ENCODE measurements around the gene HPSE2.
"Not testable (repeated sequence)": the region's sequence is repeated elsewhere in the genome, so short reads cannot be mapped to it uniquely, and the experiment has no call there.

The HPSE2 gene

GRCh38 chr10:98586096-98586495 lies 649.6 kb downstream of the HPSE2 start:
- intact Hi-C loops (cut with DNase I) = no loop called here
- no peak for DNase-seq

- no peak for DNase-seq
Observed at GRCh38 chr10:98582363-98582762, 653.3 kb downstream of the HPSE2 start.

DNA sequence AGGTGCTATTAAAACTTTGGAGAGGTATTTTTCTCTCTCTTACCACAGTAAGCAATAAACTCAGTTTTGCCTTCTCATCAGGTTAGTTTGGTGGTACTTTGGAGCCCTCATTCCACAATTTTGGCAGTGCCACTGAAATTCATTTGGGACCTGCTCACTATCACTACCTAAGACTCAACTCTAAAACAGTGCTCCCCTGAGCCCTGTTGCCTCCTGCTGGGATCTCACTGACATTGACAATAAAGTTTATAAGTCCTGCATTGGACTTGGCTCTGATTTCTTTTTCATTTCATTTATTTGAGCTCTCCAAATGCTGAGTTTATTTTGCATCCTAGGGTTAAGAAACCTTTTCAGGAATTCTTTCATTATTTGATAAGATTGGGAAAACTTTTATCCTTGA lies 658.1 kb downstream of the HPSE2 start:
- intact Hi-C loops (cut with DNase I) = no loop called here
- no peak for DNase-seq

More at GRCh38 chr10:98582363-98582762, 653.3 kb downstream of the HPSE2 start:
- intact Hi-C loops (cut with DNase I) = no loop called here

DNA sequence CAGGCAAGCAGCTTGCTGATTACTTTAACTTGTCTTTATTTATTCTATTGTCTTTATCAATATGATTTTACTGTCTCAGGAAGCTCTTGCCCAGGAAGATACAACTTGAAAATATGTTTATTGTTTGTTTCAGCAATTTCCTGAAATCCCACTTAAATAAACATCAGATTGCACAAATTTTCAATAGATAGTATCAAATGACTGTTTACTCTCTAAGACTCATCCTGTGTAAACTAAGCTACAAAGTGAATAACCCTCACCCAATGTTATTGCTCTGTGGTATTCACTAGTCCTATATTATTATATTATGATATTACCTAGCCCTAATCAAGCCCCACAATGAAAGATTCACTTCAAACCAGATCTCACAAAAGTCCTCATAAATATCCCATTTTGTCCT lies 658.5 kb downstream of the HPSE2 start:
- DNase-seq = no peak
- intact Hi-C loops (cut with DNase I) = no loop called here

DNA sequence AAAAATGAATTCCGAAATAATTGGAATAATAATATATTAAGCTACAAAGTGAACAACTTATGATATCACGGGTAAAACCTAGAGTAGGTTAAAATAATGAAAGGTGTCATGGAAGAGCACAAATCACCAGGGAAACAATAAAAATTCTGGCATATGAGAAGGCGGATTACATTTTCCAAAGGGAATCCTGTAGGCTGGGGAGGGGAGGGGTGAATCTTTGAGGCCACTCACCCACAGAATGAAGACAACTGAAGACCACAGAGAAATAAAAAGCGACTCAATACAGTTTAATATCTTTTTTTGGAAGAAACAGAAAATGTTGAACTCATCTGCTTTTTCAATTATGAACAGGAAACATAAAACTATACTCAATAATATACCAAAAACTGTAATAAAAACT lies 659.6 kb downstream of the HPSE2 start:
- no peak for DNase-seq
- intact Hi-C loops (cut with DNase I) = no loop called here

GRCh38 chr10:98572594-98572993 lies 663.1 kb downstream of the HPSE2 start:
- intact Hi-C loops (cut with DNase I) = no loop called here
- no peak for DNase-seq

DNA sequence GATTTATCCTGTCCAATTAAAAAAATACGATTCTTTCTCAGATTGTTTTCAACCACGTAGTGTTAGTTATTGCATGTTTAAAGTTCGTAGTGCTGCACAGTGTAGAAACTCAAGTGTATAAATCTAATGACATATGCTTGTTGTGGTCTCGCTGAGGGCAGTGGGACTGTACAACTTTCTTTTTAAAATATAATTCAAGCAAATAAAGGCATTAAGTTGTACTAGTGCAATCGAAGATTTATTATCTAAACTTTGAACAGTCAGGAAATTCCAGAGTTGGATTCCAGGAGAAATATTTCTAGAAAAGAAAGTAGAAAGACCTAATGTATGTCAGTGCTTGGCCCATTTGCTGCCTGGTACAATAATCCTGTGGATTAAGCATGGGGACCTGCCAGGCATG lies 664.8 kb downstream of the HPSE2 start:
- intact Hi-C loops (cut with DNase I) = no loop called here
- DNase-seq = no peak

DNA sequence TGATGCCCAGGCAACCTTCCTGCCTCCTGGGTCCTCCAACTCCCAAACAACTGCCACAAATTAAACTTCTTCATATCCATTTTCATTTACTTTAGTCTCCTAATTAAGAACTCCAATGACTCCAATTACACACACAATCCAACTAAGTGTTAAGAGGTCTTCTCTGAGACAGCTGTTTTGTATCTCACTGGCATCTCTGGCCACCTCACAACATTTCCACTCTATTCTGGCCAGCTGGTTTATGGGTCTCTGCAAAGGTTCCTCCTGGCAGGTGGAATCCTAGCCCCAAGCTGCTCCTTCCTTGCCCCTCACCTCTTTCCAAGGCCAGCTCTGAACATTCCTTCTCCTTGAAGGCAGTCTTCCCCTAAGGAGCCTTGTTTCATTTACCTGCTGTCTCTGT lies 665.8 kb downstream of the HPSE2 start:
- DNase-seq = no peak

GRCh38 chr10:98568551-98568950 lies 667.1 kb downstream of the HPSE2 start:
- intact Hi-C loops (cut with DNase I) = no loop called here
- no peak for DNase-seq

More for the DNA sequence above, 665.8 kb downstream of the HPSE2 start:
- intact Hi-C loops (cut with DNase I) = no loop called here

DNA sequence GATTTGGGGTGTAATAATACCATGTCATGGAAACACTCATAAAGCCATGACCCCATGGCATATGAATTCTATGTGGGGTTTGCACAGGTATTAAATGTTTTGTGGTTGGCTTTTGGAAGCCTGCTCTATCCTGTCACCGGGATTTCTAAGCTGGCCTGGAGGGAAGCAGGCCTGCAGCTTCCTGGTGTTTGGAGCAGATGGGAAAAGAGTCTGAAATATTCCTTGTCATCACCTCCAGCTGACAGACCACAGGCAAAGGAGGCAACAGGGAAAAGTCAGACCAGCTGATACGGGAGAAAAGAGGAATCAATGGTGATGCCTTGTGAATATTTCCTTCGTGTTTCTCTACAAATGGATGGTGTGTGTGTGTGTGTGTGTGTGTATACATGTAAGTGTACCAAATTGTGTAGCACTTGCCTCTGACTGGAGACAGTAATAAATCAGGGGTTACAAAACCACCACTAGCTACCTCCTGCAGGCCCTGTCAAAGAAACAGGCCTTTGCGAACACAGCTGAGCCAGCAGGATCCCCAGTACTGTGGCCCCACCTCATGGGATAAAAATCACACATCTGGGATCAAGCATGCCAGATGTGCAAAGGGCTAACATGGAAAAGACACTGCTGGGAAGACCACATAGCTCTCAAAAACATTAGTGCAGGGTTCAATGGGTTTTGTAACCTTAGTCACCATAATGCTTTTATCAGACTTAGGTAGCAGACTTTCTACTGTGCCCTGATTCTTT lies 668.1 kb downstream of the HPSE2 start:
- intact Hi-C loops (cut with DNase I) = no loop called here

DNA sequence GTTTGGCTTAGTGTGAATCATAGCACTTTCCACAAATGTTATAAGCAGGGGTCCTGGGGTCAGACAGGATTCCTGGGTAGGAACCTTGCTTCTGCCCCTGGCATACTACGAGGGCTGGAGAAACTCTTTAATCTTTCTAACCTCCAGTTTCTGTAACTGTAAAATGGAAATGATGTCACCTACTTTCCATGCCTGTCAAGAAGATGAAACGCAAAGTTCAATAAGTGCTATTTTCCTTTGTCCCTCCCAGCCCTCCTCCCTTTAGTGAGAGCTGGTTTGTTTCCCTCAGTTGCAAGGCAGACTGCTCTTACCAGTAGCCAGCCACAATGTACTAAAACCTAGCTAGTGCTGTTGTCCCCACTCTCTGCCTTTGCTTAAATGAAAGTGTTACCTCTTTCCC lies 671.8 kb downstream of the HPSE2 start:
- intact Hi-C loops (cut with DNase I) = no loop called here
- no peak for DNase-seq

More for the DNA sequence above, 668.1 kb downstream of the HPSE2 start:
- DNase-seq = no peak

DNA sequence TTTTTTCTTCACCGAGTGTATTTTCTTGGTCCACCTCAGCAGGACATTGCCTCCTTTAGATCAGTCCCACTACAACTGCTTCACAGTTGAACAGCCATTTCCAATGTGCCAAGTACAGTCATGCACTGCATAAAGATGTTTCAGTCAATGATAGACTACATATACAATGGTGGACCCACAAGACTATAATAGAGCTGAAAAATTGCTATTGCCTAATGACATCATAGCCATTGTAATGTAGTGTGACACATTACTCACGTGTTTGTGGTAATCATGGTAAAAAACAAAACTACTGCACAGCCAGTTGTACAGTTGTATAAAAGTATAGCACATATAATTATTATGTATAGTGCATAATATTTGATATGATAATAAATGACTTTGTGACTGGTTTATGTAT lies 675.1 kb downstream of the HPSE2 start:
- DNase-seq = no peak
- intact Hi-C loops (cut with DNase I) = no loop called here

- DNase-seq = no peak
- intact Hi-C loops (cut with DNase I) = no loop called here
Observed at GRCh38 chr10:98556061-98556460, 679.6 kb downstream of the HPSE2 start.

DNA sequence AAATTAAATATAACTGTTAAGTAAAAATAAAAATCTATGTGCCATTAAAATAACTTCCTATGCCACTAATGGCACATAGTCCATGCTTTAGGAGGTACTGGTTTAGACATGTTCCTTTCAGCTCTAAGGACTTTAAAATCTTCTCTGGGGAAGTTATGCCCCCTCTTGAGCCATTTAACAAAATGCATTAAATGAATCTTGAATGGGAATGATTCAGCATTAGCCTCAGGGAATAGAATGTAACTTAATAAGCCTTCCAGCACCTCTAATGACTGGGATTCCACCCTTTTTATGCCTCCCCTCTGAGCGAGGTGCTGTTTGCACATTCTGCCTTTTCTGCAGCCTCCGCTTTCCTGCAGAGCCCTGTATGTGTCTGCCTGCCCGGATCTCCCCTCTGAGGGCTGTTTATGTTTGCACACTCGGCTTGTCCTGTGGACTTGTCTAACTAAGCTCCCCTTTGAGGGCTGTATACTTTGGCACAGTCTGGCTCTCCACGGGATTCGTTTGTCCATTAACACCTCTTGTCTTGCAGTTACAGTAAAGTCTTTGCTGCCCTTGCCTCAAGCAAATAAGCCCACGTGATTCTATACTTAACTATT lies 680.5 kb downstream of the HPSE2 start:
- DNase-seq = no peak
- intact Hi-C loops (cut with DNase I) = no loop called here

GRCh38 chr10:98541561-98541960 lies 694.1 kb downstream of the HPSE2 start:
- DNase-seq; intact Hi-C loops (cut with DNase I): not testable (repeated sequence)

DNA sequence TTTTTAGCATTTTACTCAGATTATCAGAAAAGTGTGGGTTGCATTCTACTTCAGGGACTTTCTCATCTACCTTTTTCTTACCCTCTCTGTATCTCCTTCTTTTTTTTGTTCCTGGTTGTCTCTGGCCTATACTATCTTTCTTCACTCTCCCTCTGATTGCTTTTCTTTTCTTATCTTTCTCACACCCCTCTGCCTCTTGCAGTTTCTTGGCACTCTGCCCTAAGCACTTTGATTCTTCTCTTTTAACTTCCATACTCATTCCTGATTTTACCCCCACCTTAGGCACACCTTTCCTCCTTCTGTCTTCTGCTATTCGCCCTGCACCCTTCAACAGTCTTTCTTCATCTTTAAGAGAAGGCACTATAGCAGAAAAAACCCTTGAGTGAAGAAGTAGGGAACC lies 696.1 kb downstream of the HPSE2 start:
- intact Hi-C loops (cut with DNase I) = no loop called here
- DNase-seq = no peak

- intact Hi-C loops (cut with DNase I) = no loop called here
- DNase-seq = no peak
Observed at GRCh38 chr10:98538472-98538871, 697.2 kb downstream of the HPSE2 start.

DNA sequence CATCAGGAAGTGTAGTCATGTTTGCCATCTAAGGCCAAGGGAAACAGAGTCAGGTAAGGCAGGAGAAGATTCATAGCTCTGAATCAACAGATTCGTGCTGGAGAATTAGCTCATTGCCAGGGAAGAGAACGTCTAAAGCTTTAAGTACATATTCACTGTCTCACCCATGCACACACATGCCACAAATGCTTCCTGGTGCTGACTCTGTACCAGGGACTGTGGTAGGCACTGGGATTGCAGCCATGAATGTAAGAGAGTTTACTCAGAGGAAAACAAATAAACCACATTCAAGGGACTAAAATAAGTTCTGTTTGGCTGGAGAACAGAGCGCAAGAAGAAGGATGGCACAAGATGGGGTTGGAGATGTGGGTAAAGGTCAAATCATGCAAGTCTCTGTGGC lies 699.1 kb downstream of the HPSE2 start:
- no peak for DNase-seq
- intact Hi-C loops (cut with DNase I) = no loop called here

DNA sequence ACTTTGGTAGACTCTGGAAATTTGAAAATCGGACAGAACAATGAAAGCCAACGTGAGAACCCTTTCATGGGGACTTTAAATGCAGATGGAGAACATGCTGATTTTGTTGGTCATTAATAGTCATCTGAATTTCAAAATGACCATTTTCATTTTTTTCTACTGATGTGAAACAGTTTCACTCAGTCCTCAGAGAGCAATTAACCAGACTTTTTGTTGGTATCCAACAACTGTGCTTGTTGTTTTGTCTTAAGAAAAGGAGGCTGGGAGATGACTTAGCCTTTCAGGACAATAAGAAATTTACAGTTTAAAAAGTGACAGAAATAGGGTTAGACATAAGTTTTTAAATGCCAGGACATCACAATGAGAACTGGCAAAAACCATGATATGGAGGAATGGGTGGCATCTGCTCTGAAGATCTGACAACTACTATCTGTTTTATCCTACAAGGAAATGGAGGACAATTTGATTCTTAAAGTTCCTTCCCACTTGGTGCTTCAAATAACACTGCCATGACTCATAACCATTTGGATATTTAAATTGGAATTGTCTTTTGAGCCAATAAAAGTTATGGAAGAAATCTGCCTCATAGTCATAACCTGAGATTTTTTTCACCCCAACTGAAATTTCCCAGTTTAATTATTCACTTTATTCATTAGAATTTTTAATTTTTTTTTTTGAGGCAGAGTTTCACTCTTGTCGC lies 701.8 kb downstream of the HPSE2 start:
- DNase-seq = no peak
- intact Hi-C loops (cut with DNase I) = no loop called here

DNA sequence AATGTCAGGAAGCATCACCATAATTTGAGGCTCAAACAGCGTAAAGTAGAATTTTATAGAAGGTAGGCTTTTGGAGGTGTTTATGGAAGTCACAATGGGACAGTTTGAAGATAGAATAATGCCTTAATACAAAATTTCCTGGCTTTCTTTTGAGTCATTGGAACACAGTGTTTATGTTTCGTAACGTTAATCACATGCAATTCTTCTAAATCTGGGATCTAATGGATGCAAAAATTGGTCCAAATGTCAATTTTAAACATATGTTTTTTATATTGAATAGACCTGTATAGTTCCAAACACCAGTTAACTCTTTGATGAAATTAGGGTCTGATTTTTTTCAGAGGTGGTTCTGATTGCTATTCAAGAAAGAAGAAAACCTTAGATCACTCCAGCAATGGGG lies 702.4 kb downstream of the HPSE2 start:
- intact Hi-C loops (cut with DNase I) = no loop called here
- no peak for DNase-seq

DNA sequence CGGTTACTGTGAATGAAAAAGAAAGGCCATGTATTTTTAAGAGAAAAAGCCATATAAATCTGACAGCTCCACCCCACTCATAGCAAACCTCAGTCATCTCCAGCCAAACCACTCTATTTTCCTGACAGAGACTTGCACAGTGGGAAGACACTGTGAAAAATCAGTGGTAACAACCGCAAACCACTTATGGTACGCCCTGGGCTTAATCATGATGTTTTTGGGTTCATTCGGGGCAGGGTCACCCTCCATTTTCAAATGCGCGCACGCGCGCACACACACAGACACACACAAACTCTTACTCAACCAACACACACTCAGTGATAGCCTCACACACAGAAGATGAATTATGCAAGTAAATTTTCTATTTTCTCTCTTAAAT lies 706.9 kb downstream of the HPSE2 start:
- intact Hi-C loops (cut with DNase I) = no loop called here
- no peak for DNase-seq
